ENCODE data around the gene KCNJ6.

The KCNJ6 gene

DNA sequence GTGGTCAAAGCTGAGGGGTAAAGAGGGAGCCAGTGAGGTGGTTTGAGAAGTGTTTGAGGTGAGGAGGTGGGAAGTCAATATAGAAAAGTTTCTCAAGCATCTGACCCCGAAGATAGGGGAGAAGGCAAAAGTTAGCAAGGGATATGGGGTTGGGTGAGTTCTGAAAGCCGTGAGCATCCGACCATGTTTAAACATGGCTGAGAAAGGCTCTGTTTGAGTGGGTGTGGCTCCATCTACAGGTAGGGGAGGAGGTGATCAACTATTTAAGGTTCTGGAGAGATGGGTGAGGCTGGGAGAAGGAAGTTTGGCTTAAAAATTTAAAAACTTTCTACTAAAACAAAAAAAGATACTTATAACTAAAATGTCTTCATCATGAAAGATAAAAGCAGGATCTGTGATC, 273.8 kb downstream of the KCNJ6 start:
- no peak for DNase-seq (ENCODE audit: low spot score)

DNA sequence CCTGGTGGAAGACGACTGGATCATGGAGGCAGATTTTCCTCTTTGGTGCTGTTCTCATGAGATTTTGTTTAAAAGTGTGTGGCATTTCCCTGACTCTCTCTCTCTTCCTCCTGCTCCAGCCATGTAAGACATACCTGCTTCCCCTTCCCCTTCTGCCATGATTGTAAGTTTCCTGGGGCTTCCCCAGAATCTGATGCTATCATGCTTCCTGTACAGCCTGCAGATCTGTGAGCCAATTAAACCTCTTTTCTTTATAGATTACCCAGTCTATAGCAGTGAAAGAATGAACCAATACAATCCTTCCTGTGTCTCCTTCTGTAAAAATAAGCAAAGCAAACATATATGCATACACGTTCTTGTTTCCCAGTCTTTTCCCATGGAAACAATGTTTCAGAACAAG, 276.5 kb downstream of the KCNJ6 start:
- no peak for DNase-seq (ENCODE audit: low spot score)

DNA sequence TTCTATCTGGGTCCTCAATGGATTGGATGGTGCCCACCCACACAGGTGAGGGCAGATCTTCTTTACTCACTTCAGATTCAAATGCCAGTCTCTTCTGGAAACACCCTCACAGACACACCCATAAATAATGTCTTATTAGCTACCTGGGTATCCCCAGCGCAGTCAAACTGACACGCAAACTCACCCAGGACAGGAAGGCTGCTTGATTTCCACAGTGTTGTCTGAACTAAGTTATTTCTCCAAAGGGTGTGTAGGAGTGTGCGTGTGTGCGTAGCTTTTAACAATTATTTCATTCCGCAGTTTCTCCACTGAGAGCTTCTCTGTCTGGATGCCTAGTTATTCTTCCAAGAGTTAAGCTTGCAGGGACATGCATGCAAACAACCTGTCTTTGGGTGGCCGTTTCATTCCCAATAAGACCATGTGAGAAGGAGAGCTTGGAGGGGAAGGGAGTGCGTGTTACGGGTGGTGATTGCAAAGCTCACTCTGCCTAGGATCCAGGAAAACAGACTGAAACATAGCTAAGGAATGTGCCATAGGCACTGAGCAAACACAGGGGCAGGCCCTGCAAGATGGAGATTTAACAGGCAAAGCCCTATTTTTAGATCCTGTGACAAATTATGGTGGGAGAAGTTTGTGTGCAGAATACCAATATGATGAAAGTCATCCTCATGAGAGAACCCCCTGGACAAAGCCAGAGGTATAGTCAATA, 280.0 kb downstream of the KCNJ6 start:
- peak; percentile 92 for DNase-seq (ENCODE audit: low spot score)

DNA sequence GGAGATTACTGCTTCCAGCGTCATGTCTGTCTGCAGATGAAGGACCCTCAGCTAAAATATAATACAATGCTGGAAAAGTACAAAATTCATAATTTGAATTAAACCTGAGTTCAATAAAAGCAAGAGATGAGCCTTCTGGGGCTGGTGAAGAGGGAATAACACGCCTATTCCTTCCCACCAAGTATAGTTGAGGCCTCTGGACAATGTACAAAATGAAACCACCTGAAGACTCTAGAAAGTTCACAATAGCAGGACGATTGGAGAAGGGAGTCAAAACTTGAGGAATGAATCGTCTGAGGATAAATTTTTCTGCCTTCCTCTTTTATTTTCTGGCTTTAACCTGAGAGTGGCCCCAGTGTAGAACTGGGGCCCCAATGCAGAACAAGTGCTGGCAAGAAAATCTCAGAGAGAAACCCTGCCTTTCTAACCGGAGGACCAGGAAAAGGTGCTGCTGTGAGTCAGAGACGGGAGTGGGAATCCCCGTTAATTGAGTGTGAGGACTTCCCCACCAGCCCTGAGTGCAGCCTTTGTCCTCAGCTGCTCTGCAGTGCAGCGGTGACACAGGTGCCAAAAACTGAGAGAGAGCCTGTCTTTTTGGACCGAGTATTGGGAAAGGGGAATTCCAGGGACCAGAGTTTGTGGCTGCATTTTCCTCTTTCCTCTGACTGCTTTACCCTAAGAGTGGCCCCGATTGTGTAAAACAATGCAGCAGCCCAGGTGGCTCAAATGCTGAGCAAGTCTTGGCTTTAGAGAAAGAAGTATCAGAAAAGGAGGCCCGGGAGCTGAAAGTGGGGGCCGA, 284.7 kb downstream of the KCNJ6 start:
- no peak for DNase-seq (ENCODE audit: low spot score)

DNA sequence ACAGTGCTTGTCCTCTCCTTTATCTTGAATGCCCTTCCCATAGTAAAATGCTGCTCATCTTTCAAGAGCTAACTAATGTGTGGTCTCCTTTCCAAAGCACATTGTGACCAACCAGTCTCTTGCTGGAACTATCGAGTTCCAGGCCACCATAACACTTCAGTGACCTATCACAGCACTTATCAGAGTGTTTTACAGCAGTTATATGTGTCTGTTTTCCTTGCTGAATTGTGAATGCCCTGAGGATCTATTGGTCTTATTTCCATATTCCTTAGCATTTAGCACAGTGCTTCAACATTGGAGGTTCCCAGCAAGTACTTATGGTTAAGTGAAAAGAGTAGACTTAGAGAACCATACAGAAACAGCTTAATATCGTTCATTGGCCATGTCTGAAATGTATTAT, 285.4 kb downstream of the KCNJ6 start:
- DNase-seq (ENCODE audit: low spot score): no peak

DNA sequence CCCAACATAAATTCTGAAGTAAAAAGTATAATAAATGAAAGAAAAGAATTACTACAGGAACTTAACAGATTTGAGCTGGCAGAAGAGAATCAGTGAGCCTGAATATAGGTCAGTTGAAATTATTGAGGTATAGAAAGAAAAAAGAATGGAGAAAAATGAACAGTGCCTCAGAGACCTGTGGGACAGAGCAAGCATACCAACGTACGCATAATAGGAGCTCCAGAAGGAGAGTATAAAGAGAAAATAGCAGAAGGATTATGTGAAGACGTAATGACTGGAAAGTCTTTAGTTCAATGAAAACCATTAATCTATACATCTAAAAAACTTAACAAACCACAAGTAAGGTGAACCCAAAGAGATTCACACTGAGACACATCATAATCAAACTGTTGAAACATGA, 287.9 kb downstream of the KCNJ6 start:
- DNase-seq (ENCODE audit: low spot score): no peak

DNA sequence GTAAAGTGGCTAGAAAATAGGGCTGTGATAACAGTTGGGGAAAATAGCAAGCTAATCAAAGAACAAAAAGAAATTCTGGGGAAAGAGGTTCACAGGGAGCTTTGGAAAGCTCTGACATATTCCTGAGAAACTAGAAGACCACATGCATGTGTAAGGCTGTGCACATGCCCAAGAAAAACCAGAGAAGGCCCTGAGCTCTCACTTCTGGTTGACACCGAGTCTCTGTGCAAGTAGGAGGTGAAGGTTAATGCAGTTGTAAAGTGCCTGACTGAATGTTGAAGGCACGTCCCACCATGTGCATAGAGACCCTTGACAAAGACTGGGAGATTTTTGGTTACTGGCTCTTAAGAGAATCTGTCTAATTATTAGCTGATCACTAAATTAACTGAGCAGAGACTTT, 288.7 kb downstream of the KCNJ6 start:
- no peak for DNase-seq (ENCODE audit: low spot score)

DNA sequence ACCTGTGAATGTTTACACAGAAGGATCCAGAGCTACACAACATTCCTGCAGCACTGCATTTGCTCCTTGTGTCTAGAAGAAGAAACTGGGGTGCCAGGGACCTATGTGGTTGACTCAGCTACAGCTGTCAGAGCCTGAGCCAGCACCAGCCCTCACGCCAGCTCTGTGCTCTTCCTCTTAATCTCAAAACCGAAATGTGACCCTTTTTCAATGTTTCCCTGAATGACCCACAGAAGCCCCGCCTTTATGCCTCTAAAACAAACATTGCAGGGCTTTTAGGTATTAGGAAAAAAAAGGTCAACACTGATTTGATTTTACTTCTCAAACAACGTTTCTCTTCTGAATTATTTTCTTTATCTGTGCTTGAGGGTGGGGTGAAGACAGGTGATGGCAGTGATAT, 289.2 kb downstream of the KCNJ6 start:
- DNase-seq (ENCODE audit: low spot score): no peak

DNA sequence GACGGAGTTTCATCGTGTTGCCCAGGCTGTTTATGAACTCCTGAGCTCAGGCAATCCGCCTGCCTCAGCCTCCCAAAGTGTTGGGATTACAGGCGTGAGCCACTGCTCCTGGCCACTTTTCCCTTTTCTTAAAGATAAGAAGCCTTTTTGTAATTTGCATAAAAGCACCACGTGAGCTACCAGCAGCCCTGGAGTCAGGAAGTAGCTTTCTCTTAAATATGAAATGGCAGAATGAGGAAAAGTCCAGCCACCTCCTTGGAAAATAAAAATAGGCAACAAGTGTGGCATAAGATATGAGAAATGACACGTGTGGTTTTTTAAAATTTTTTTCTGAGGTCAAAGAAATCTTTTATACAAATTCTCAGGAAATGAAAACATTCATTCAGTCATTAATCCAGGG, 289.9 kb downstream of the KCNJ6 start:
- no peak for DNase-seq (ENCODE audit: low spot score)

DNA sequence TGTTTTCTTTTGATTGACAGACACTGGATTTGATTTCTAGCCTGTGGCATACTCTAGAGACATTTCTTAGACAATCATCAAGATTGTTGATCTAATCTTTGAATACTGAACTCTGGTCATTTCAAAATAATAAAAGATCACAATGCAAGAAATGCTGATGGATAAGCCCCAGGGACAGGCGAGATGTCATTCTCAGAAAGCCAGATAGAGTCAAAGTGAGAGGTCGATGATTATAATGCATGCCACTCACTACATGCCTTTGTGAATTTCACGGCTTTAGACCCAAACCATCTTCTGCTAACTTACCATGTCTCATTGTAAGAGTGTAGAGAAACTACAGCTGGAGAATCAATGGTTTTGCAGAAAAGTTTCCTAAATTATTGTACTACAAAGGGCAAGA, 292.6 kb downstream of the KCNJ6 start:
- DNase-seq (ENCODE audit: low spot score): no peak

DNA sequence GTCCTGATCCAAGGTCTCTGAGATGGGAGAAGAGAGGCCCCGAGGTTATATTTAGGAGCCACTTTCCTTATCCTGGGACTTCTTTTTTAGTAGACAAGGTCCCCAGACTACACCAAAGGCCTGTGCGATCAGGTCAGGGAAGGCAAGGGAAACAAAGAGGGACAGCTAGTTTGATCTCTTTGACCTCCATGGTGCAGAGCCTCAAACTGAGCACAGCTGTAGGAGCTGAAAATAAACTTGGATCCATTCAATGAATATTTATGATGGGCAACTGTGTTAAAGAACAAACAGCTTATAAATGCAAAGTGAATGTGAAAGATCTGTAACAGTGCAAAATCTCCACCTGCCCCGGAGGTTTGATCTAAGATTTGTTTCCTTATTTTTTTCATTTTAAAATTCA, 293.1 kb downstream of the KCNJ6 start:
- no peak for DNase-seq (ENCODE audit: low spot score)

DNA sequence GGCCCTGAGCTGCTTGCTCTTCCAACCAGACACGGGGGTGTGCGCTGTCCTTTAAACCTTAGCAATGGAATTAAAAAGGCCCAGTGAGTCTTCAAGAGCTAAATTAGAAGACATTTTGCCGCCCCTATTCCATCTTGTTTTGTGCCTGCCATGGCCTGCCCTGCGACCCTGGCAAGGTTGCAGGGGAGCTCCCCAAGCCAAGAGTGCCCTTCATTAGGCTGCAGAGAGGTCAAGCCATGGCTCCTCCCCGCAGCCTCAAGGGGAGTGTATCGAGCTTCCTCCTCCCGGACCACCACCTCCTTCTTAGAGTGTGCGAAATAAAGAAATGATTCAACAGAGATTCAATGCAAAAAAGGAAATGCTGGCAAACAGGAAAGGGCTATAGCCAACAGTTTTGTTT, 293.5 kb downstream of the KCNJ6 start:
- no peak for DNase-seq (ENCODE audit: low spot score)

DNA sequence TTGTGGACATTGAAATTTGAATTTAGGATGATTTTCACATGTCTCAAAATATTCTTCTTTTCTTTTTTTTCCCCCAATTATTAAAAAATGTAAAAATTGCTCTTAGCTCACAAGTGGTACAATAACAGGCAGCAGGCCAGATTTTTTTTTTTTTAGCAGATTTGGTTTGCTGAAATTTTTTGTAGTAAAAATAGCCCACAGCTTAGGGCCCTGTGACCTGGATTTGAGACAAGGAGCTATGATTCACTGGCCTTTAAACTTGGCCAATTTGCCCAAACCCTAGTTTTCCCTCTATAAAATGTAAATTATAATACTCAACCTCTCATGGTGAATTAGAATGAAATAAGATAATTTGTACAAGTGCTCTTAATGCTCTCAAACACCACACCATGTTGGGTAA, 295.9 kb downstream of the KCNJ6 start:
- DNase-seq (ENCODE audit: low spot score): no peak

DNA sequence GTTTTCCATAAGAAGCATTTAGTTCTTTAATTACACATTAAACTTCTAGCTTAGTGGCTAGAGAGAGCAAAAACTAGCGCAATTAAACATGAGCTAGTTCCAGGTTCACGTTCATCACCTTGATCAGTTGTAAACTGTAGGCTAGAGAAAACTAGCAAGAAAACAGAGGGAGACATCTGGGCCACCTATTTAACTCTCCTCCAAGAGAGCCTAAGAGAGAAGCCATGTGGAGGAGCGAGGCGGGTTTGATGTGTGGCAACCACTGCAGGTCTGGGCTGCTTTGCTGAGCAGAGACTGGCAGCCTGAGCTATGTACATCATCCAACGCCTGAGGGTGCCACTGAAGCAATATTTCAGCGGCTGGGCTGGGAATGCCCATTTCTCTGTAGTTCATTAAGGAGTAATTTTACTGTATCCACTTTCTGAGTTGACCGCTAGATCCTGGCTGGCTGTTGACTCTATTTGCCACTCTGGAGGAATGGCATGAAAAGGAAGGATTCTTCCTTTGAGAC, 296.7 kb downstream of the KCNJ6 start:
- DNase-seq (ENCODE audit: low spot score): no peak

DNA sequence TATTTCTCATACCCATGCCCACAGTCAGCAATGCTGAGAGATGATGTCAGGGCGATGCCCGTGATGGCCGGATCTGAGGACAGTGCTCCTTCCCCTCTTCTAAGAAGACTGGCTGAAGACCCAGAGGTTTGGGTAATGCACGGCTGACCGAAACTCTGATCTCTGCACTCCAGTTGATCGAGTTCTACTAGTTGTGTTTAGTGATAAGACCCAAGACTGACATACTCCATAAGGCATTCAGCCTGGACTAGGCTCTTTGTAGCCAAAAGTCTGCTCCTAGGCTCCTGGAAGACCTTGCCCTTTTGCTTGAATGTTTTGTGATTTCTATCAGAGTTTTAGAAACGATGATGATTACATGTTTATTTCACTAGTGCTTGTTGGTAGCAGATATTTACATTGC, 298.2 kb downstream of the KCNJ6 start:
- no peak for DNase-seq (ENCODE audit: low spot score)

DNA sequence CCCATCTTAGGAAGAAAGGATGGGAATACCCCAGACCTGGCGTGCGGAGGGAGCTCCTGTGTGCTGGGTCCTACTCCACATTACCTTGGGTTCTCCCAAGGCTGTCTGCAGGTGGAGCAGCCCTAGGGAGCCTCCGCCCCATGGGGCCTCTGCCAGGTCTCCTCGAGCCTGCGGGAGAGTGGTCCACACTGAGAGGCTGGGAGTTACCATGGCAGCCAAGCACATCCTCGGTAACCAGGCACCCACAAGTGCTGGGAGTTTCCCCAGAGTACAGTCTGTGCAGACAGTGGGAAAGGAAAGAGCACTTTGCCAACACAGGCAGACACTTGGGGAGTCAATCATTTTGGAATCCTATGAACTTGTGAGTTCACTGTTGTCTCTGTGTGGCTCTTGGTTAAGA, 300.3 kb downstream of the KCNJ6 start:
- no peak for DNase-seq (ENCODE audit: low spot score)

DNA sequence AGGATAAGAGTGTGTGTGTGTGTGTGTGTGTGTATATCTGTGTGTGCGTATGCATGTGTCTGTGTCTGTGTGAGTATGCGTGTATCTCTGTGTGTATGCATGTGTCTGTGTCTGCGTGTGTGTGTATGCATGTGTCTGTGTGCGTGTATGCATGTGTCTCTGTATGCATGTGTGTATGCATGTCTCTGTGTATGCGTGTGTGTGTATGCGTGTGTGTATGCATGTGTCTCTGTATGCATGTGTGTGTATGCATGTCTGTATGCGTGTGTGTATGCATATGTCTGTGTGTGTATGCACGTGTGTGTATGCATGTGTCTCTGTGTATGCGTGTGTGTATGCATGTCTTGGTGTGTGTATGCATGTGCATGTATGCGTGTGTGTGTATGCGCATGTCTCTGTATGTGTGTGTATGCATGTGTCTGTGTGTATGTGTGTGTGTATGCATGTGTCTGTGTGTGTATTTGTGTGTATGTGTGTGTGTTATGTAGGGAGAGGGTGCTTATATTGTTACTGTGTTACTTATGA, 301.8 kb downstream of the KCNJ6 start:
- DNase-seq (ENCODE audit: low spot score): no peak

DNA sequence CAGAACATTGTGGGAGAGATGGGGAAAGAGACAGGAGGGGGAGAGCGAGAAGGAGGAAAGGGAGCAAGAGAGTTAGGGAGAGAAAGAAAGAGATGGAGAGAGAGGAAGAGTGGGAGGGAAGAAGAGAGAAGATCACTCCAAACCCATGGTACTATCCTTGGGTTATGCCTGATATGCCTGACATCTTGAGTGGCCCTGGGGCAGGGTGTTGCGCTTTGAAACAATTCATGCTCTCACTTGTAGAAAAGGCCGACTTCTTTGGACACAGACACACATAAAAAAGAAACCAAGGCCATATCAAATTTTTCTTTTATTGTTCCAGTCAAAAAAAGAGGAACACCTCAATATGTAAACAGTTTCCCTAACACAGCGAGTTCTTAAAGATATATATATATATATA, 309.2 kb downstream of the KCNJ6 start:
- DNase-seq (ENCODE audit: low spot score): no peak

DNA sequence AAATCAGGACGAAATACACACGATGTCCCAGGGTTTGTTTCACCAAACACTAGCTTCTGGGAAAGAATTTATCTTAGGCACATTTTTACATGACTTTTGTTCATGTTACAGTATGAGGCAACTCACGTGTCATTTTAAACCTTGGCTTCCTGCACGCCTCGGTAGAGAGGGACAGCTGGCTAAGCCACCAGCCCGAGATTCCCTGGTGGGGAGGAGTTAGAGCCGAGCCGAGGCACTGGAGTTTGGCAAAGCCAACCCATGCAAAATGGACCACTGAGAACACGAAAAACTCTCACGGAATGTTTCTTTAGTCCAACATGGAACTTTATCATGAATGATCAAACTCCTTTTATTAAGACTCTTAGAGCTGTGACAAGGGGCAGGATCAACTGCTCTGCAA, 309.7 kb downstream of the KCNJ6 start:
- no peak for DNase-seq (ENCODE audit: low spot score)

DNA sequence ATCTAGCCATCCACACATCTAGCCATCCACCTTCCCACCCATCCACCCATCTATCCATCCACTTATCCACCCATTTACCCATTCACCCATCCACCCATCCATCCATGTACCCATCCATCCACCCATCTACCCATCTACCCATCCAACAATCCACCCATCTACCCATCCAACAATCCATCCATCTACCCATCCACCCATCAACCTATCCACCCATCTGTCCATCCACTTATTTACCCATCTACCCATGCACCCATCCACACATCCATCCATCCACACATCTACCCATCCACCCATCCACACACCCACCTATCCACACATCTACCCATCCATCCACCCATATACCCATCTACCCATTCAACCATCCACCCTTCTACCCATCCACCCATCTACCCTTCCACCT, 311.3 kb downstream of the KCNJ6 start:
- no peak for DNase-seq (ENCODE audit: low spot score)

DNA sequence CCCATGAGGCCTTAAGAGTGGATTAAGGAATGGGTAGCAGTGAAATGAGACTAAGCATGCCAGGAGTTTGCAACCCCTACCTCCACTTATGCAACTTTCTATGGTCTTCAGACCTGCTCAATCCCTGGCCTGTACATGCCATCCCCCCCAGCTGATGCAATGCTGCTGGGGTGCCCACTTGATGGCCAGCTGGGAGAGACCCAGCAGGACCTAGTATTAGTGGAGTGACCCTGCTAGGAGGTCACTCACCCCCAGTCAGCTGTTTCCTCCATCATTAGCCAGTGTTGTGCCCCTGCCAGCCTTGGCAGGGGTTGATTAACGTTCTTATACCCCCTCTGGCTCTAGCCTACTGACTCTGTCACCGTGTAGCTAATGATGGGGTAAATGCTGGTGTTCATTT, 313.1 kb downstream of the KCNJ6 start:
- no peak for DNase-seq (ENCODE audit: low spot score)

DNA sequence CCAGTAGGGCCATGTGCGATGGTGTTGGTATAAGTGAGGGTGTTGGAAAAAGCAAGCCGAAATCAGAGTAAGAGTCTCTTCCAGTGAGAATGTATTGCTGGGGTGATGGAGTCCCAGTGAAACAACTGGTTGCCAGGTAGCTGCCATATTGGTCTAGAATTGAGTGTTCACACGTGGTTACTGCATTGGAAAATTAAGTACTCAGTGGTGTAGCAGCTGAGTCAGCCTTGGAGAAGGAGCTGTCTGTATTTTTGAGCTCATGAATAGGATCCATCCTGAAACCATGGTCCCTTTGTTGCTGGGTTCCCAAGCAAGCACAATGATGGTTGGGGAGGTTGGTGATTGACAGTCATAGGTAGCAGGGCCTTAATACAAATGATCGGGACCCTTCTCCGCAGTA, 314.3 kb downstream of the KCNJ6 start:
- no peak for DNase-seq (ENCODE audit: low spot score)

DNA sequence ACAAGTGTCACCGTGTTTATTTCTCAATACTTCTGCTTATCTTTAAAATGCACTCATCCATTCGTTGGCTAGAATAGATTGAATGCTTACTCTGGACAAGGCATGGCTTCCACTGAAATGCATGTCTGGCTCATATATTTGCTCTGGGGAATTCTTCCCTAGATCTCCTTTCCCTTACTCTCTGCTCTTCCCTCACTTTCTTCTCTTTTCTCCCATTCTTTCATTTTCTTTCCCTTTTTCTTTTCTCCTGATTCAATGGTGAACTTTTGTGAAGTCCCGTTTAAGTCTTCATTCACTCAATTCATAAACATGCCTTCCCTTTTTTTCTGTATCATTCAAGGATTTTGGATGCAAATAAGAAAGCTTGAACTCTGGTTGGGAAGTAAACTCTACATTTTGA, 315.2 kb downstream of the KCNJ6 start:
- no peak for DNase-seq (ENCODE audit: low spot score)

DNA sequence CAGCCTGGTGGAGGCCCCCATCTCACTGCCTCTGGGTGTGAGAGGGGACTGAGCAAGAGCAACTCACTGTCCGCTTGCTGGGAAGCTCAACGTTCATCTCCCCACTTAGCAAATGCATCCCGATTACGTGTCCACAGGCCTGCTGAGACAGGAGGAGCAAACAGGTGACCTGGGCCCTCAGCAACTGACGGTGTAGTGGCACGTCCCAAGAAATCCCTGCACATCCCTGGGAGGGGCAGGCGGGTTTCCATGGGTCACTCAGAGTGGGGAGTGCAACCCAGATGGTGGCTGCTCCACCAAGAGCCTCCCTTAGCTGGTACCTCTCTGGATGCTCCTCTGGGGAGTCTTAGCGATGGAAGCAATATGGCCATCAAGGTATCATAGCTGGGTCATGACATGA, 320.3 kb downstream of the KCNJ6 start:
- DNase-seq (ENCODE audit: low spot score): no peak
